GM13977 (cell line): ENCODE results near the gene POLD1.

Source experiments
- DNase-seq: peaks from one replicate; pipeline ENCODE4 v3.0.0; 2012; ENCODE audit warnings: low spot score
- CTCF ChIP-seq: IDR thresholded peaks from 2 replicates; pipeline ENCODE4 v1.5.1; 2012; ENCODE audit warnings: mild to moderate bottlenecking, control low read depth; ENCODE audit not compliant: insufficient read depth; ENCODE audit errors: extremely low read depth, missing control alignments
- in situ Hi-C: fragments of 300-500 bp; cut with MboI; formaldehyde crosslinking; loops from one replicate; pipeline ENCODE4 v1.12.0; 2022; ENCODE audit warnings: low sequenced_read_pairs, low pct_unique_long_range_greater_than_20kb, mixed read lengths, inconsistent platforms; ENCODE audit not compliant: unreplicated experiment

The POLD1 gene

GRCh38 chr19:50427318-50427925, 43.3 kb downstream of the POLD1 start:
- in situ Hi-C loops, result no loop called here
- no peak for DNase-seq
- TF ChIP-seq CTCF, result no peak

GRCh38 chr19:50427997-50428425, 43.9 kb downstream of the POLD1 start:
- in situ Hi-C loops, result no loop called here

GRCh38 chr19:50428772-50429463, 44.8 kb downstream of the POLD1 start:
- in situ Hi-C loops, result no loop called here
- no peak for TF ChIP-seq CTCF
- no peak for DNase-seq

More at GRCh38 chr19:50427997-50428425, 43.9 kb downstream of the POLD1 start:
- DNase-seq, result no peak
- no peak for TF ChIP-seq CTCF

GRCh38 chr19:50430888-50431342, 46.8 kb downstream of the POLD1 start:
- in situ Hi-C loops, result no loop called here
- no peak for TF ChIP-seq CTCF
- no peak for DNase-seq

- in situ Hi-C loops, result no loop called here
- no peak for TF ChIP-seq CTCF
- peak; percentile 92 for DNase-seq
Observed at GRCh38 chr19:50431343-50432220, 47.4 kb downstream of the POLD1 start.

- DNase-seq, result no peak
- no peak for TF ChIP-seq CTCF
- in situ Hi-C loops, result no loop called here
Observed at GRCh38 chr19:50432221-50433028, 48.3 kb downstream of the POLD1 start, which contains the start of gene MYBPC2. Gene MYBPC2 (plus strand): TSS chr19:50432892. CDS start chr19:50432954, 62 bp downstream.
